ENCODE results near the gene GARNL3.

GARNL3 gene

GRCh38 chr9:127405344-127406125 lies 141.0 kb downstream of the GARNL3 start:
- no peak for DNase-seq

GRCh38 chr9:127406799-127407491 lies 142.4 kb downstream of the GARNL3 start:
- no peak for DNase-seq

DNA sequence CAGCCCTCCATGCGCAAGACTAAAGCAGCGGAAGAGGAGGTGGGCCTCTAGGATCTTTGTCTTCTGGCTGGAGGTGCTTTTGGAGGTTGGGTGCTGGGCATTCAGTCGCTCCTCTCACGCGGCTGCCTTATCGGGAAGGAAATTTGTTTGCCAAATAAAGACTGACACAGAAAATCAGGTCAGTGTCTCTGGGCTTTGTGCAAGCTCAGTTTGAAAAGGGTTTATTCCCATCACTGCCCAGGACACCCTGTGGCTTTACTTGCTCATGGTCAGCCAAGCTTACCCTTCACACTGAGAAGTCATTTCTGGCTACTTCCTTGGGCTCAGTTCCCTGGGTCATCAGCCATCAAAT lies 142.9 kb downstream of the GARNL3 start:
- DNase-seq = no peak

GRCh38 chr9:127411122-127411521 lies 146.5 kb downstream of the GARNL3 start:
- peak; percentile 83 for DNase-seq

GRCh38 chr9:127415141-127415540 lies 150.6 kb downstream of the GARNL3 start:
- no peak for DNase-seq

DNA sequence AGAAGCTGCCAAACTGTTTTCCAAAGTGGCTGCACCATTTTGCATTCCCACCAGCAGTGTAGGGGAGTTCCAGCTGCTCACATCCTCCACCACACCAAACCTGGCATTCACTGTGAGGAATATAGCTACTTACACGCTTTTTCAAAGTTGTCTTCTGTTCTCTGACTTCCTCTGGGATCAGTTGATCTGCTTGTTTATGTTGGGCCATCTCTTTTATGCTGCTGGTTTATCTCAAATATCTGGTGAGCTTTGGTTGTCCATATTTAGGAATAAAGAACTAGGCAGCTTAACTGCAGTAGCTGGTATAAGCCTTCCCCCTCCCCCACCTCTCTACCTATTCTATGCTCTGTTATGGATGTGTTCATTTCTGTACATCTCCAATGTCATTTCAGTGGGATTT lies 151.1 kb downstream of the GARNL3 start:
- DNase-seq = no peak

- no peak for DNase-seq
These were observed 152.8 kb downstream of the GARNL3 start for GRCh38 chr9:127417131-127418036.

GRCh38 chr9:127418037-127418471 lies 153.5 kb downstream of the GARNL3 start:
- peak; percentile 44 for DNase-seq

GRCh38 chr9:127419348-127419747 lies 154.8 kb downstream of the GARNL3 start:
- peak; percentile 20 for DNase-seq

- DNase-seq = no peak
These were observed 156.5 kb downstream of the GARNL3 start for GRCh38 chr9:127421057-127421456.

GRCh38 chr9:127422133-127422782 lies 157.7 kb downstream of the GARNL3 start:
- DNase-seq = peak; percentile 28

- DNase-seq = no peak
These were observed 158.2 kb downstream of the GARNL3 start for GRCh38 chr9:127422787-127423186.

DNA sequence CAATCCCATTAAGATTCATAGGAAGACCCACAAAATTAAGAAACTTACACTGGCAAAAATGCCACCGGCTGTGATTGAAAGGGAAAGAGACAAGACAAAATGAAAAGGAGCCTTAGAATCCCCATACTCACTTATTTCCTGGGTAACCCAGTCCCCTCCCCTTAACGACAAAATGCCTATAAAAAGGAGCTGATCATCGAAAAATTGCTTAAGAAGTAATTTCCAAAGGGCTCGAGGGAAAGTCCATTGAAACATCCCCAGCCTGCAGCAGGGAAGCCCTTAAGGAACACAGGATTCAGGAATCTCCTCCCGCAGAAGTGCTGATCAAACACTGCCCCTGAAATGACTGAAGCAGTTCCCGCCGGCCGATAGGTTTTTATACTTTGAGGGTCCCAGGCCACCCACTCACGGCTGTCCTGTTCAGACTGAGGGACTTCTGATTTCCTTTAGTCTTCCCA lies 158.9 kb downstream of the GARNL3 start:
- DNase-seq = peak; percentile 50

GRCh38 chr9:127423934-127424675 lies 159.5 kb downstream of the GARNL3 start, which contains the start of gene ZNF79:
TSS of gene ZNF79 (plus strand) at chr9:127424382. CDS start at chr9:127424788, 406 bp downstream.
- DNase-seq = peak; percentile 90

DNA sequence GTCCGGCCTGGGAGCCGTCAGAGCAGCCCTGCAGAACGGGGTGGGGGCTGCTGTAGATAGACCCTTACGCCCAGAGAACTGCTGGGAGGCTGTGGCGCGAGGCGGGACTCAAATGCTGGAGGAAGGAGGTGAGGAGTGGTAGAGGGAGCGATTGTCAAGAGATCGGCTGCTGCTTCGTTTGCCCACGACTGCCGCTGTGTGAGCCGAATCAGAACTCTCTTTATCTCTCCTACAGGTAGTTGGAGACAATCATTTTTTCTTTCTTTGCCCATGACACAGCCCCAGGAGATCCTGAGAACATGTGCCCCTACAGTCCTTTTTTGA lies 160.1 kb downstream of the GARNL3 start:
- DNase-seq = no peak

- no peak for DNase-seq
These were observed 162.2 kb downstream of the GARNL3 start for GRCh38 chr9:127426756-127427155.

DNA sequence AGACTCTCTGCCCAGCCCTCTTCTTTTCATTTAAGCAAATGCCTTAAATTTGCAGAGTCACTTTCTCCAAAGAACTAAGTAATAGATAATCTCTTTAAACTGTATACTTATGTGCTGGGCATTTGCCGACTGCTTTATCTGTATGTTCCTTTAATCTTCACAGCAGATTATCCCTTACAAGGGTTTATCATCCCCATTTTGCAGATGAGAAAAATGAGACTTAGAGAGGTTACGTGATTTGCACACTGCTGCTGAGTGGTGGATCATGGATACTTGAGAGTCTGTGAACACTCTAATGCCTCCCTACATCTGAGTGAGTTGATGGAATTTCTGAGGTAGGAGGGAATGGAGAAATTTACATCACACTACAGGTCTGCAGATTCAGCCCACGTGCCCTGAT lies 163.8 kb downstream of the GARNL3 start:
- no peak for DNase-seq

GRCh38 chr9:127430415-127430814 lies 165.8 kb downstream of the GARNL3 start:
- DNase-seq = no peak

- no peak for DNase-seq
These were observed 173.1 kb downstream of the GARNL3 start for GRCh38 chr9:127437497-127438264.

DNA sequence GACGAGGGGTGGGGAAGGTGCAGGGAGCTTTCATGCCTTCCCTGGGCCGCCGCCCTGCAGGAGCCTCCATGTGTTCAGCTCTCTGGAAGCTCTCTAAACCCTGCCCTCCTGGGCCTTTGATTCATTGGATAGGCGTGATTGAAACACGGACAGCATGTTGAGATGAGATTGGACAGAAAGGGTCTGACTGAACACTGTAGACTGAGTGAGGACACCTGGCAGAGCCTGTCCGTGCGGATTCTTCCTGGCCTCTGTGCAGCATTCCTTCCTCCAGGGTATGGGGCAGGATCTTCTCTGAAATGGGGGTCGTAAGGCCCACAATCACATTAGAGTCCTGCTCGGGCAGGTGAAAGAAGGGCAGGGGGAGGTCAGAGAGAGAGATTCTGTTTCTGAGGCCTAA lies 173.8 kb downstream of the GARNL3 start:
- DNase-seq = no peak
